Mucosa of rectum (tissue), 2 donors: ENCODE results near the gene SEMA4D.

Experiments
- H3K27ac ChIP-seq, 2 donors: one replicate each; pipeline ENCODE4 v1.7.0; 2013; ENCODE audit warnings: inconsistent platforms in 2 of 2, low read depth in 2 of 2, low read length in 2 of 2
- H3K27me3 ChIP-seq, 2 donors: one replicate each; pipeline ENCODE4 v1.7.0; 2013; ENCODE audit warnings: low read length in 2 of 2; ENCODE audit not compliant: control insufficient read depth in 2 of 2, insufficient read depth in 2 of 2
- H3K36me3 ChIP-seq, 2 donors: one replicate each; pipeline ENCODE4 v1.7.0; 2013; ENCODE audit warnings: low read length in 2 of 2; ENCODE audit not compliant: control insufficient read depth in 2 of 2, insufficient read depth in 2 of 2
- H3K4me1 ChIP-seq, 2 donors: one replicate each; pipeline ENCODE4 v1.7.0; 2013; ENCODE audit warnings: low read length in 2 of 2, mild to moderate bottlenecking in 1 of 2; ENCODE audit not compliant: control insufficient read depth in 2 of 2, insufficient read depth in 2 of 2
- H3K4me3 ChIP-seq, 2 donors: one replicate each; pipeline ENCODE4 v1.7.0; 2013; ENCODE audit warnings: low read length in 2 of 2
- H3K9ac ChIP-seq, 2 donors: one replicate each; pipeline ENCODE4 v1.7.0; 2013; ENCODE audit warnings: low read length in 2 of 2, low read depth in 1 of 2, mild to moderate bottlenecking in 1 of 2
- H3K9me3 ChIP-seq, 2 donors: one replicate each; pipeline ENCODE4 v1.7.0; 2013; ENCODE audit warnings: low read length in 2 of 2; ENCODE audit not compliant: control insufficient read depth in 2 of 2
- donor health status: healthy.
- donor health status: Normal muscosa, but diverticular disease.

Gene SEMA4D

GRCh38 chr9:89315482-89315881 is 182.4 kb downstream of the SEMA4D start:
- Histone ChIP-seq H3K9ac (no peak overlapping the region), H3K9me3 (no peaks in the 10 kb centered on the region), H3K27me3 (no peaks in the 10 kb centered on the region), H3K4me3 (no peak overlapping the region), H3K36me3 (peaks cover 2% of the 10 kb centered on the region in 2 donors), H3K4me1 (peaks cover 18 to 31% of the 10 kb centered on the region in 2 donors), H3K27ac (no peak overlapping the region)

- no peak overlapping the region for H3K9ac ChIP-seq
- H3K36me3 ChIP-seq = peaks cover 2% of the 10 kb centered on the region in 2 donors
- H3K9me3 ChIP-seq = no peaks in the 10 kb centered on the region
- H3K27ac ChIP-seq = no peak overlapping the region
- no peak overlapping the region for H3K4me3 ChIP-seq
- H3K27me3 ChIP-seq = no peaks in the 10 kb centered on the region
- H3K4me1 ChIP-seq = peaks cover 18 to 32% of the 10 kb centered on the region in 2 donors
Measured at GRCh38 chr9:89314955-89315354, 183.0 kb downstream of the SEMA4D start.

GRCh38 chr9:89313842-89314241 is 184.1 kb downstream of the SEMA4D start:
- Histone ChIP-seq H3K9me3 (no peaks in the 10 kb centered on the region), H3K27ac (no peak overlapping the region), H3K36me3 (peaks cover 2% of the 10 kb centered on the region in 2 donors), H3K4me1 (peaks cover 14 to 28% of the 10 kb centered on the region in 2 donors), H3K27me3 (no peaks in the 10 kb centered on the region), H3K4me3 (no peak overlapping the region), H3K9ac (no peak overlapping the region)

GRCh38 chr9:89312222-89312571 is 185.7 kb downstream of the SEMA4D start:
- Histone ChIP-seq H3K4me3 (peak overlapping the region; percentile 68 to 90), H3K27ac (peak overlapping the region; percentile 32 to 100), H3K9me3 (no peaks in the 10 kb centered on the region), H3K36me3 (no peaks in the 10 kb centered on the region), H3K27me3 (no peaks in the 10 kb centered on the region), H3K4me1 (peaks cover 10 to 20% of the 10 kb centered on the region in 2 donors), H3K9ac (peak overlapping the region; percentile 66 to 86)

GRCh38 chr9:89311346-89312221 is 186.3 kb downstream of the SEMA4D start:
- H3K36me3 ChIP-seq = no peaks in the 10 kb centered on the region
- peak overlapping the region; percentile 66 to 100 for H3K27ac ChIP-seq
- peak overlapping the region; percentile 66 to 86 for H3K9ac ChIP-seq

More at GRCh38 chr9:89311346-89312221, 186.3 kb downstream of the SEMA4D start:
- Histone ChIP-seq H3K4me1 (peaks cover 10 to 20% of the 10 kb centered on the region in 2 donors), H3K4me3 (peak overlapping the region; percentile 74 to 90), H3K9me3 (no peaks in the 10 kb centered on the region), H3K27me3 (no peaks in the 10 kb centered on the region)
